Astrocyte of the cerebellum (primary cell): Measurements from ENCODE around the gene FRMD5.
"Not testable (repeated sequence)": the region's sequence is repeated elsewhere in the genome, so short reads cannot be mapped to it uniquely, and the experiment has no call there.

Experiments used
- DNase-seq: peaks from one replicate; pipeline ENCODE4 v3.0.0-alpha.2; 2011; ENCODE audit warnings: low read depth
- H3K4me3 ChIP-seq: 2 replicates; pipeline ENCODE4 v1.5.1; 2011; ENCODE audit warnings: mild to moderate bottlenecking, low read depth, low read length, moderate library complexity
- CTCF ChIP-seq: IDR thresholded peaks from 2 replicates; pipeline ENCODE4 v1.5.1; 2012; ENCODE audit warnings: low read length, low read depth, moderate library complexity, mild to moderate bottlenecking; ENCODE audit errors: missing control alignments
- in situ Hi-C: cut with HindIII; loops from 2 replicates; pipeline ENCODE4 v1.10.0; 2017; ENCODE audit warnings: low sequenced_read_pairs

FRMD5 gene

DNA sequence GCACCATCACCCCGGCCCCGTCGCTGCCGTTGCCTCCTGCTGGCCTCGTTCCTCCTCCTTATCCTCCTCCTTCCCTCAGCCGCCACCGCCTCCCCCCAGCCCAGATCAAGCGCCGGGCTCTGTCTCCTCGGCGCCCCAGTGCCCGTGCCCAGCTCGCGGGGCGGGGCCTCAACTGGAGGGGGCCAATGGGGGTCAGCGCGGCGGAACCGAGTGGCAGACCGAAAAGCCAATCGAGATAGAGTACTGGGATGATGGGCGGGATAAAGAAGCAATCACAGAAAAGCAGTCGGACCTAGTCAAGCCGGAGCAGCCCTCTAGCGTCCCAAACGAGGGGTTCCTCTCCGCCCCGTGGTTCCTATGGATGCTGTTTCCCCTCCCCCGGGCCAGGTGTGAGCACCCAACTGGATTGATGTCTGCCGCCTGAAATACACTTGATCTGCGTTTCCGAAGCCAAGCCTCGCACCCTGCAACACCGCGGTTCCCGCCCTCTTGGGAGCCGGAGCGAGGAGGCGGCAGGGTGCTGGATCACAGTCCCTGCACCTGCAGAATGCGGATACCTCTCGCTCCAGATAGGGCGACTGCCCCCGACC, at the start of gene FRMD5:
FRMD5 (minus strand) TSS at position 121 of the 590 bp plus-strand sequence.
- peak; percentile 63 for TF ChIP-seq CTCF
- in situ Hi-C loops = no loop called here

GRCh38 chr15:44243829-44244228, 48.8 kb upstream of the FRMD5 start:
- in situ Hi-C loops = loop anchor here (25.0 kb wide), 1 partner anchor 243 kb away; no protein-coding TSS in a partner anchor
- H3K4me3 ChIP-seq = no peak overlapping the region
- no peak for DNase-seq
- TF ChIP-seq CTCF = peak; percentile 38

More for the DNA sequence above, at the start of gene FRMD5:
- peak; percentile 89 for DNase-seq
- peak within 1 kb of the TSS; percentile 84 for H3K4me3 ChIP-seq

- no peak for TF ChIP-seq CTCF
- no peak overlapping the region for H3K4me3 ChIP-seq
- in situ Hi-C loops = loop anchor here (25.0 kb wide), 1 partner anchor 244 kb away; no protein-coding TSS in a partner anchor
- DNase-seq = no peak
Observed at GRCh38 chr15:44243141-44243540, 48.1 kb upstream of the FRMD5 start.

GRCh38 chr15:44231842-44232241, 36.8 kb upstream of the FRMD5 start:
- no peak for TF ChIP-seq CTCF
- no peak overlapping the region for H3K4me3 ChIP-seq
- in situ Hi-C loops = loop anchor here (25.0 kb wide), 1 partner anchor 255 kb away; no protein-coding TSS in a partner anchor
- DNase-seq = no peak

- in situ Hi-C loops = loop anchor here (25.0 kb wide), 1 partner anchor 258 kb away; no protein-coding TSS in a partner anchor
- not testable (repeated sequence) for H3K4me3 ChIP-seq, DNase-seq
Observed at GRCh38 chr15:44229301-44229700, 34.2 kb upstream of the FRMD5 start.

GRCh38 chr15:44227584-44227983, 32.5 kb upstream of the FRMD5 start:
- H3K4me3 ChIP-seq = no peak overlapping the region
- in situ Hi-C loops = loop anchor here (25.0 kb wide), 1 partner anchor 260 kb away; no protein-coding TSS in a partner anchor
- DNase-seq = no peak
- TF ChIP-seq CTCF = no peak

- not testable (repeated sequence) for DNase-seq, H3K4me3 ChIP-seq
- in situ Hi-C loops = loop anchor here (25.0 kb wide), 1 partner anchor 260 kb away; no protein-coding TSS in a partner anchor
Observed at GRCh38 chr15:44227001-44227400, 31.9 kb upstream of the FRMD5 start.
